Sigmoid colon (tissue), 7 donors: ENCODE data around the gene ANKS6. TPM values are rescaled to one million over a fixed set of nuclear protein-coding genes. Genes with fewer than 3 reads are reported as not detected.

Experiments used
- DNase-seq: peaks from one replicate; pipeline ENCODE4 v3.0.0-alpha.2; 2019
- H3K27ac ChIP-seq, 4 donors: fragments of 200-600 bp; sonication (generic); one replicate each; pipeline ENCODE4 v1.5.1; 2016 to 2019; ENCODE audit warnings: mild to moderate bottlenecking in 1 of 4
- H3K27me3 ChIP-seq, 3 donors: fragments of 200-600 bp; sonication (generic); one replicate each; pipeline ENCODE4 v1.5.1; 2019; ENCODE audit warnings: mild to moderate bottlenecking in 1 of 3
- H3K36me3 ChIP-seq, 4 donors: fragments of 200-600 bp; sonication (generic); one replicate each; pipeline ENCODE4 v1.5.1; 2016 to 2019
- H3K4me1 ChIP-seq, 4 donors: fragments of 200-600 bp; sonication (generic); one replicate each; pipeline ENCODE4 v1.5.1; 2017 to 2019
- H3K4me3 ChIP-seq, 4 donors: fragments of 200-600 bp; sonication (generic); one replicate each; pipeline ENCODE4 v1.5.1; 2017 to 2019; ENCODE audit warnings: mild to moderate bottlenecking in 2 of 4, moderate library complexity in 1 of 4
- H3K9me3 ChIP-seq, 4 donors: fragments of 200-600 bp in 3 of 4; sonication (generic) in 3 of 4; one replicate each; pipeline versions ENCODE4 v1.5.1 to v1.6.1; 2013 to 2019
- CTCF ChIP-seq, 4 experiments: fragments of 450-650 bp in 3 of 4; fragments of 200-600 bp in 1 of 4; IDR thresholded peaks; one replicate each; pipeline ENCODE4 v1.5.1; 2016 to 2019; ENCODE audit warnings: antibody characterized with exemption in 4 of 4, mild to moderate bottlenecking in 3 of 4, moderate library complexity in 2 of 4
- EP300 ChIP-seq, 4 donors: sonication (generic); formaldehyde crosslinking; IDR thresholded peaks; one replicate each; pipeline ENCODE4 v1.6.1; 2017; ENCODE audit warnings: antibody characterized with exemption in 4 of 4
- POLR2A ChIP-seq, 2 donors: fragments of 450-650 bp; IDR thresholded peaks; one replicate each; pipeline ENCODE4 v1.6.1; 2016; ENCODE audit warnings: antibody characterized with exemption in 2 of 2, mild to moderate bottlenecking in 2 of 2, moderate library complexity in 2 of 2
- POLR2AphosphoS5 ChIP-seq, 4 donors: sonication (generic); formaldehyde crosslinking; IDR thresholded peaks; one replicate each; pipeline ENCODE4 v1.6.1; 2017; ENCODE audit warnings: antibody characterized with exemption in 4 of 4
- WGBS, 2 donors: extraction: QIAGEN DNeasy Blood & Tissue Kit; methylation state at CpG; one replicate each; pipeline ENCODE4 v1.1.7; 2013; 5-methylcytosine and 5-hydroxymethylcytosine counted together
- intact Hi-C: fragments of 100-400 bp; cut with DNase I; formaldehyde crosslinking; loops from one replicate; pipeline ENCODE4 v1.15.1; 2023
- polyA plus RNA-seq, 3 donors: library from polyadenylated mRNA; stranded (reverse); fragments of 200-250 nt; gene quantifications; one replicate each; pipeline ENCODE4 v1.2.3, GENCODE V29; 2013
- total RNA-seq, 4 donors: library from RNA; depleted of rRNA; stranded (reverse); fragments of >200 nt; gene quantifications; one replicate each; pipeline ENCODE4 v1.1.0, GENCODE V29; 2016
- donor health status: healthy with polysubstance abuse.
- donor health status: Bipolar disorder and iron deficiency.
- donor health status: healthy.

The ANKS6 gene
- total and polyA plus RNA-seq, 7 donors: 5.4 to 22.8 (median 10.7) TPM

DNA sequence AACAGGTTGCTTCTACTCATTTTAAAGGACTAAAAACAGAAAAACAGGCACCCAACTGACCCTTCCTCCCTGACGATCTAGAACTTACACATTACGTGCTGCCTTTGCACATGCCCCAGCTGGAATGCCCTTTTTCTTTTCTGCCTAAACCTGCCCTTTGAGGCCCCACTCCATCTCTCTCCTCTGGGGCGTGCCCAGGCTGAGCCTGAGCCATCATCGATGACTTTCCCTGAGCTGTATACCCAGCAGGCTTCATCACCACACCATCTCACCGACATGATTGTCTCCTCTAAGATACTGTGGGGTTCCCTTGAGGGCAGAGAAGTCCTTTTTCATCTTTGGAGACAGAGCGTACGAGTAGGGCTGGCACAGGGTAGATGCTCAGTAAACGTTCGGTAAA, 63.6 kb downstream of the ANKS6 start:
- DNase-seq: no peak
- no peaks in the 10 kb centered on the region for H3K27me3 ChIP-seq
- peaks cover 0 to 40% (median 11%) of the 10 kb centered on the region in 4 donors for H3K36me3 ChIP-seq
- no peak overlapping the region for H3K4me3 ChIP-seq
- no peaks in the 10 kb centered on the region for H3K9me3 ChIP-seq
- H3K27ac ChIP-seq: no peak overlapping the region
- intact Hi-C loops: no loop called here
- WGBS, 2 donors: 88 to 89% methylated on average over 9 of the region's 9 CpGs
- H3K4me1 ChIP-seq: peaks cover 0 to 12% (median 7%) of the 10 kb centered on the region in 4 donors
- no peak for TF ChIP-seq EP300 (IDR thresholded peaks at IDR 0.05)
- no peak for TF ChIP-seq POLR2A (IDR thresholded peaks at IDR 0.05)
- no peak for TF ChIP-seq CTCF (IDR thresholded peaks at IDR 0.05)
- no peak for TF ChIP-seq POLR2AphosphoS5 (IDR thresholded peaks at IDR 0.05)

GRCh38 chr9:98732091-98732490, 64.3 kb downstream of the ANKS6 start:
- DNase-seq: no peak
- intact Hi-C loops: no loop called here
- peaks cover 0 to 40% (median 11%) of the 10 kb centered on the region in 4 donors for H3K36me3 ChIP-seq
- WGBS, 2 donors: 88 to 91% methylated on average over 10 of the region's 10 CpGs
- no peak overlapping the region for H3K27ac ChIP-seq
- H3K4me1 ChIP-seq: peaks cover 0 to 12% (median 7%) of the 10 kb centered on the region in 4 donors
- TF ChIP-seq CTCF (IDR thresholded peaks at IDR 0.05) (no peak), POLR2A (IDR thresholded peaks at IDR 0.05) (no peak), POLR2AphosphoS5 (IDR thresholded peaks at IDR 0.05) (no peak), EP300 (IDR thresholded peaks at IDR 0.05) (no peak)
- no peaks in the 10 kb centered on the region for H3K9me3 ChIP-seq
- no peaks in the 10 kb centered on the region for H3K27me3 ChIP-seq
- no peak overlapping the region for H3K4me3 ChIP-seq

- Histone ChIP-seq H3K9me3 (no peaks in the 10 kb centered on the region), H3K4me3 (no peak overlapping the region), H3K4me1 (peaks cover 0 to 12% (median 7%) of the 10 kb centered on the region in 4 donors), H3K27ac (peak overlapping the region in 1 of 4 donors; percentile 3), H3K36me3 (peaks cover 0 to 28% (median 5%) of the 10 kb centered on the region in 4 donors), H3K27me3 (no peaks in the 10 kb centered on the region)
- intact Hi-C loops: no loop called here
- no peak for DNase-seq
- WGBS, 2 donors: 88 to 91% methylated on average over 5 of the region's 5 CpGs
- TF ChIP-seq POLR2A (IDR thresholded peaks at IDR 0.05) (no peak), POLR2AphosphoS5 (IDR thresholded peaks at IDR 0.05) (no peak), EP300 (IDR thresholded peaks at IDR 0.05) (no peak), CTCF (IDR thresholded peaks at IDR 0.05) (no peak)
Measured at GRCh38 chr9:98730871-98731270, 65.5 kb downstream of the ANKS6 start.

DNA sequence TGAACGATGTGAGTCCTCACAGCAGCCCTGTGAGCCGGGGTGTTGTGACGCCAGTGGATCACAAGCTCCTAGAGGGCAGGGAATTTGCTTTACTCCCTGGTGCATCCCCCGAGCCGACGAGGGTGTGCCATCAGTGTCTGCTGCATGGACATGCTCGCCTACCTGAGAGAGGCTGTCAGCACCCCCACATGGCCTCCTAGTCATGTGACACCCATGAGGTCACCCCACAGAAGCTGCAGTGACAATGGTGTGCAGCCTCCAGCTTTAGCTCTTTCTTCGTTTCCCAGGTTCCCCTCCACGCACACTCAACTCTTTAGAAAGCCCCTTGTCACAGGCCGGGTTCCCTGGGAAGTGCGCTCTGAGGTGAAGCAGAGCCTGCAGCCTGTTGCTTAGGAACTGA, 67.9 kb downstream of the ANKS6 start:
- Histone ChIP-seq H3K27me3 (peaks cover 0 to 4% (median 0%) of the 10 kb centered on the region in 3 donors), H3K27ac (no peak overlapping the region), H3K36me3 (peaks cover 0 to 5% (median 0%) of the 10 kb centered on the region in 4 donors), H3K4me3 (no peak overlapping the region), H3K9me3 (peaks cover 0 to 3% (median 0%) of the 10 kb centered on the region in 4 donors), H3K4me1 (peaks cover 0 to 12% (median 7%) of the 10 kb centered on the region in 4 donors)
- TF ChIP-seq EP300 (IDR thresholded peaks at IDR 0.05): no peak
- TF ChIP-seq CTCF (IDR thresholded peaks at IDR 0.05): no peak
- no peak for TF ChIP-seq POLR2AphosphoS5 (IDR thresholded peaks at IDR 0.05)
- no peak for TF ChIP-seq POLR2A (IDR thresholded peaks at IDR 0.05)
- intact Hi-C loops: no loop called here
- DNase-seq: no peak
- 90% methylated on average over 11 of the region's 11 CpGs for WGBS, 2 donors

DNA sequence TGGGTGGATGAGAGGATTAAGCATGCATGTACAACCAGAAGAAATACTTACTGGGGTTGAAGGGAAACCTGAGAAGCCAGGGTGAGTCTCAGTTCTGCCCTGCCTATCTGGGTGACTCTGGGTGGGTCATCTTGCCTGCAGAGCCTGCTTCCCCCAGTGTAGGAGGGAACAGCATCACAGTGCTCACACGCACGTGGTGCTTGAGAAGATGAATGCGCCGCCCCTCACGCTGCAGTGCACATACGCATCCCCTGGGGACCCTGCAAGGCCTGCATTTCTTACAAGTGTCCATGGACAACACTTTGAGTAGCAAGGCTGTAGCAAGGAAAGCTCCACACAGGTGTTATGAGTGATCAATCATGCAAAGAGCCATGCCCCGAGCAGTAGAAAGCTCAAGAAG, 68.9 kb downstream of the ANKS6 start:
- no peak overlapping the region for H3K27ac ChIP-seq
- no peak for DNase-seq
- WGBS, 2 donors: 65 to 68% methylated on average over 7 of the region's 7 CpGs

More for the DNA sequence above, 68.9 kb downstream of the ANKS6 start:
- no peak for TF ChIP-seq POLR2AphosphoS5 (IDR thresholded peaks at IDR 0.05)
- no peak for TF ChIP-seq CTCF (IDR thresholded peaks at IDR 0.05)
- no peak for TF ChIP-seq POLR2A (IDR thresholded peaks at IDR 0.05)
- no peak for TF ChIP-seq EP300 (IDR thresholded peaks at IDR 0.05)
- Histone ChIP-seq H3K36me3 (peaks cover 0 to under 1% (median 0%) of the 10 kb centered on the region in 4 donors), H3K27me3 (peaks cover 0 to 12% (median 0%) of the 10 kb centered on the region in 3 donors), H3K4me1 (peaks cover 0 to 12% (median 7%) of the 10 kb centered on the region in 4 donors), H3K9me3 (peaks cover 0 to 3% (median 0%) of the 10 kb centered on the region in 4 donors), H3K4me3 (no peak overlapping the region)
- intact Hi-C loops: no loop called here
